NCI-H446 (cell line): ENCODE measurements around the gene FNTB.

Source experiments
- DNase-seq, 2 experiments: peaks; one replicate each; lab custom pipeline; 2025; lab: John Stamatoyannopoulos, UW

Gene FNTB

GRCh38 chr14:64953310-64953654, 33.4 kb upstream of the FNTB start:
- DNase-seq: no peak

GRCh38 chr14:64953661-64954060, 33.0 kb upstream of the FNTB start:
- no peak for DNase-seq

GRCh38 chr14:64954491-64955240, 32.0 kb upstream of the FNTB start:
- DNase-seq: no peak

- DNase-seq: no peak
Observed at GRCh38 chr14:64955297-64955696, 31.4 kb upstream of the FNTB start.

- no peak for DNase-seq
Observed at GRCh38 chr14:64956697-64957406, 29.8 kb upstream of the FNTB start.

GRCh38 chr14:64958201-64958600, 28.5 kb upstream of the FNTB start:
- no peak for DNase-seq

GRCh38 chr14:64958743-64959142, 28.0 kb upstream of the FNTB start:
- DNase-seq: no peak

- peak; percentile 56 to 85 for DNase-seq
Observed at GRCh38 chr14:64960762-64961276, 25.9 kb upstream of the FNTB start.

- DNase-seq: no peak
Observed at GRCh38 chr14:64963611-64964010, 23.1 kb upstream of the FNTB start.

- no peak for DNase-seq
Observed at GRCh38 chr14:64965356-64966000, 21.2 kb upstream of the FNTB start.

GRCh38 chr14:64966976-64967375, 19.7 kb upstream of the FNTB start:
- DNase-seq: no peak

GRCh38 chr14:64968167-64968566, 18.5 kb upstream of the FNTB start:
- peak in 1 of 2 experiments; percentile 25 for DNase-seq

- no peak for DNase-seq
Observed at GRCh38 chr14:64968651-64969050, 18.0 kb upstream of the FNTB start.

- DNase-seq: no peak
Observed at GRCh38 chr14:64970041-64970440, 16.7 kb upstream of the FNTB start.

GRCh38 chr14:64970776-64971477, 15.8 kb upstream of the FNTB start:
- DNase-seq: no peak

GRCh38 chr14:64971491-64971942, 15.2 kb upstream of the FNTB start:
- no peak for DNase-seq

GRCh38 chr14:64971943-64972791, 14.5 kb upstream of the FNTB start, which contains the start of gene RAB15:
TSS of gene RAB15 (minus strand) at chr14:64972336. CDS start at chr14:64972076, 260 bp downstream.
- DNase-seq: peak in 1 of 2 experiments; percentile 24

- DNase-seq: no peak
Observed at GRCh38 chr14:64973026-64973442, 13.7 kb upstream of the FNTB start.

GRCh38 chr14:64973826-64974225, 12.9 kb upstream of the FNTB start:
- DNase-seq: no peak

GRCh38 chr14:64974563-64974962, 12.1 kb upstream of the FNTB start:
- no peak for DNase-seq
